Erythroblast (primary cell): ENCODE results near the gene ABCD1.

Experiments
- GATA1 ChIP-seq: IDR thresholded peaks from 2 replicates; pipeline ENCODE4 v1.6.1; 2011; ENCODE audit warnings: low read depth, mild to moderate bottlenecking, control low read depth, low read length, moderate library complexity
- POLR2A ChIP-seq: IDR thresholded peaks from 2 replicates; pipeline ENCODE4 v1.6.1; 2011; ENCODE audit warnings: mild to moderate bottlenecking, low read length

GRCh38 chrX:153744210-153745066, 19.8 kb downstream of the ABCD1 start:
- TF ChIP-seq POLR2A, result no peak
- no peak for TF ChIP-seq GATA1
